ENCODE data around the gene LTBP1.

LTBP1 gene

DNA sequence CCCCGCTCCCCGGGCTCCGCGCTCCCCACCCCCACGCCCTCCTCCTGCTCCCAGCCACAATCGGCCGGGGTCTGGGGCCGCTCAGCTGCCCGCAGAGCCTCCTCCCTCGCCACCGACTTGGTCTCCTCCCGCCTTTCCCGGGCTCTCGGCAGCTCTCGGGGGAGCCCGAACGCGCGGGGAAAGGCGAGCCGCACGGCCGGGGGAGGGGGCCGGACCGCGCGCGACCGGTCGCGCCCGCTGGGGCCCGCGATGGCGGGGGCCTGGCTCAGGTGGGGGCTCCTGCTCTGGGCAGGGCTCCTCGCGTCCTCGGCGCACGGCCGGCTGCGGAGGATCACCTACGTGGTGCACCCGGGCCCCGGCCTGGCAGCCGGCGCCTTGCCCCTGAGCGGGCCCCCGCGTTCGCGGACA, 327 bp downstream of the LTBP1 start:
- TF ChIP-seq EGR1 (IDR thresholded peaks at IDR 0.05) (no peak), CEBPB (IDR thresholded peaks at IDR 0.05) (no peak), CREB1 (IDR thresholded peaks at IDR 0.05; ENCODE audit: low read depth) (no peak), TAF1 (IDR thresholded peaks at IDR 0.05; ENCODE audit: low read depth) (no peak), YY1 (IDR thresholded peaks at IDR 0.05; ENCODE audit: low read depth) (no peak), TCF12 (IDR thresholded peaks at IDR 0.05; ENCODE audit: low read depth) (no peak), FOXM1 (IDR thresholded peaks at IDR 0.05; ENCODE audit: borderline replicate concordance, low read depth) (no peak), NFIC (IDR thresholded peaks at IDR 0.05) (no peak), RAD21 (IDR thresholded peaks at IDR 0.05; ENCODE audit: low read depth) (no peak), ZBTB7A (IDR thresholded peaks at IDR 0.05; ENCODE audit: low read depth) (no peak; the same call in 1 of the 2 replicates), TEAD4 (IDR thresholded peaks at IDR 0.05) (no peak), EP300 (IDR thresholded peaks at IDR 0.05; ENCODE audit: borderline replicate concordance) (no peak)
- TF ChIP-seq, protein P1, sequence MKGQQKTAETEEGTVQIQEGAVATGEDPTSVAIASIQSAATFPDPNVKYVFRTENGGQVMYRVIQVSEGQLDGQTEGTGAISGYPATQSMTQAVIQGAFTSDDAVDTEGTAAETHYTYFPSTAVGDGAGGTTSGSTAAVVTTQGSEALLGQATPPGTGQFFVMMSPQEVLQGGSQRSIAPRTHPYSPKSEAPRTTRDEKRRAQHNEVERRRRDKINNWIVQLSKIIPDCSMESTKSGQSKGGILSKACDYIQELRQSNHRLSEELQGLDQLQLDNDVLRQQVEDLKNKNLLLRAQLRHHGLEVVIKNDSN (IDR thresholded peaks at IDR 0.05): no peak
- TF ChIP-seq, protein P2, sequence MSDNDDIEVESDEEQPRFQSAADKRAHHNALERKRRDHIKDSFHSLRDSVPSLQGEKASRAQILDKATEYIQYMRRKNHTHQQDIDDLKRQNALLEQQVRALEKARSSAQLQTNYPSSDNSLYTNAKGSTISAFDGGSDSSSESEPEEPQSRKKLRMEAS (IDR thresholded peaks at IDR 0.05): no peak
- TF ChIP-seq, protein P3, sequence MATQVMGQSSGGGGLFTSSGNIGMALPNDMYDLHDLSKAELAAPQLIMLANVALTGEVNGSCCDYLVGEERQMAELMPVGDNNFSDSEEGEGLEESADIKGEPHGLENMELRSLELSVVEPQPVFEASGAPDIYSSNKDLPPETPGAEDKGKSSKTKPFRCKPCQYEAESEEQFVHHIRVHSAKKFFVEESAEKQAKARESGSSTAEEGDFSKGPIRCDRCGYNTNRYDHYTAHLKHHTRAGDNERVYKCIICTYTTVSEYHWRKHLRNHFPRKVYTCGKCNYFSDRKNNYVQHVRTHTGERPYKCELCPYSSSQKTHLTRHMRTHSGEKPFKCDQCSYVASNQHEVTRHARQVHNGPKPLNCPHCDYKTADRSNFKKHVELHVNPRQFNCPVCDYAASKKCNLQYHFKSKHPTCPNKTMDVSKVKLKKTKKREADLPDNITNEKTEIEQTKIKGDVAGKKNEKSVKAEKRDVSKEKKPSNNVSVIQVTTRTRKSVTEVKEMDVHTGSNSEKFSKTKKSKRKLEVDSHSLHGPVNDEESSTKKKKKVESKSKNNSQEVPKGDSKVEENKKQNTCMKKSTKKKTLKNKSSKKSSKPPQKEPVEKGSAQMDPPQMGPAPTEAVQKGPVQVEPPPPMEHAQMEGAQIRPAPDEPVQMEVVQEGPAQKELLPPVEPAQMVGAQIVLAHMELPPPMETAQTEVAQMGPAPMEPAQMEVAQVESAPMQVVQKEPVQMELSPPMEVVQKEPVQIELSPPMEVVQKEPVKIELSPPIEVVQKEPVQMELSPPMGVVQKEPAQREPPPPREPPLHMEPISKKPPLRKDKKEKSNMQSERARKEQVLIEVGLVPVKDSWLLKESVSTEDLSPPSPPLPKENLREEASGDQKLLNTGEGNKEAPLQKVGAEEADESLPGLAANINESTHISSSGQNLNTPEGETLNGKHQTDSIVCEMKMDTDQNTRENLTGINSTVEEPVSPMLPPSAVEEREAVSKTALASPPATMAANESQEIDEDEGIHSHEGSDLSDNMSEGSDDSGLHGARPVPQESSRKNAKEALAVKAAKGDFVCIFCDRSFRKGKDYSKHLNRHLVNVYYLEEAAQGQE (IDR thresholded peaks at IDR 0.05; ENCODE audit: low read depth): no peak

DNA sequence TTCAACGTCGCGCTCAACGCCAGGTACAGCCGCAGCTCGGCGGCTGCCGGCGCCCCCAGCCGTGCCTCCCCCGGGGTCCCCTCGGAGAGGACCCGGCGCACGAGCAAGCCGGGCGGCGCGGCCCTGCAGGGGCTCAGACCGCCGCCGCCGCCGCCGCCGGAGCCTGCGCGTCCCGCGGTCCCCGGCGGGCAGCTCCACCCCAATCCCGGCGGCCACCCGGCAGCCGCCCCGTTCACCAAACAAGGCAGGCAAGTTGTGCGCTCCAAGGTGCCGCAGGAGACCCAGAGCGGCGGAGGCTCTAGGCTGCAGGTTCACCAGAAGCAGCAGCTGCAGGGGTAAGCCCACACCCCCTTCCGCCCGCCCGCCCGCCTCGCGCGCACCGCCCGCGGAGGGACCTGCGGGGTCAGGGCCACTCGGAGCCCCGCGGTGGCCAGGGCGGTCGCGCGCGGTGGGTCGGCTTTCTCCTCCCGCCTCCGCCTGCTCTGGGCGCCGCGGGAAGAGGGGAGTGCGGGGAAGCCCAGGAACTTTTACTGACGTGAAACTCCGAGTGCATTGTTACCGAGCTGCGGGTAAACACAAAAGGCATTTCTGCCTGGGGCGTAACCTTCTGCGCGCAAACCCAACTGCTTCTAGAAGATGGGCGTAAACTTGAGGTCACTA, 861 bp downstream of the LTBP1 start:
- 0 out of 2 replicates have a peak, but pooled peaks have one; percentile 10 for TF ChIP-seq YY1 (IDR thresholded peaks at IDR 0.05; ENCODE audit: low read depth)
- no peak for TF ChIP-seq NFIC (IDR thresholded peaks at IDR 0.05)
- TF ChIP-seq TEAD4 (IDR thresholded peaks at IDR 0.05): no peak
- TF ChIP-seq FOXM1 (IDR thresholded peaks at IDR 0.05; ENCODE audit: borderline replicate concordance, low read depth): no peak
- TF ChIP-seq, protein P2 (IDR thresholded peaks at IDR 0.05): no peak
- TF ChIP-seq ZBTB7A (IDR thresholded peaks at IDR 0.05; ENCODE audit: low read depth): peak; percentile 86
- TF ChIP-seq CREB1 (IDR thresholded peaks at IDR 0.05; ENCODE audit: low read depth): no peak
- TF ChIP-seq TAF1 (IDR thresholded peaks at IDR 0.05; ENCODE audit: low read depth): 0 out of 2 replicates have a peak, but pooled peaks have one; percentile 6
- TF ChIP-seq, protein P1 (IDR thresholded peaks at IDR 0.05): no peak
- TF ChIP-seq RAD21 (IDR thresholded peaks at IDR 0.05; ENCODE audit: low read depth): no peak

DNA sequence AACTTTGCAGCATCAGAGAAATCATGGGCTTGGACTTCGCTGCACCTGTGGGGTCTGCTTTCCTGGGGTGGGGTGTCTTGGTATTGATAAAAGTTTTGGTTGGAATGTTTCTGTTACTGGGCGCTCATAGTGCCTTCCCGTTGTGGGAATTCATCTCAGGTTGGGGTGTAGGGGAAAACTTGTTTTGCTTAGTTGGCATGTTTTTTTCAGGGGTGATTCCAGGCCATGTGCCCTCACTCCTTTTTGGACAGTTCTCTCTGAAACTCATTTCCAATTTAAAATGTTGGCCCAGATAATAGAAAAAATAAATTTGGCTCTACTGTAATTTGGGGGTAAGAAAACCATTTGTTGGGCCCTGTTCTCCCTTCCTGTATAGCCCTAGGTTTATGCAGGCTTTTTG, 1.5 kb downstream of the LTBP1 start:
- TF ChIP-seq CREB1 (IDR thresholded peaks at IDR 0.05; ENCODE audit: low read depth): no peak
- TF ChIP-seq, protein P3 (IDR thresholded peaks at IDR 0.05; ENCODE audit: low read depth): no peak
- TF ChIP-seq, protein P2 (IDR thresholded peaks at IDR 0.05): no peak
- TF ChIP-seq TCF12 (IDR thresholded peaks at IDR 0.05; ENCODE audit: low read depth): no peak
- no peak for TF ChIP-seq EP300 (IDR thresholded peaks at IDR 0.05; ENCODE audit: borderline replicate concordance)
- no peak for TF ChIP-seq RAD21 (IDR thresholded peaks at IDR 0.05; ENCODE audit: low read depth)
- TF ChIP-seq NFIC (IDR thresholded peaks at IDR 0.05): no peak
- no peak for TF ChIP-seq TAF1 (IDR thresholded peaks at IDR 0.05; ENCODE audit: low read depth)
- no peak for TF ChIP-seq CEBPB (IDR thresholded peaks at IDR 0.05)
- no peak for TF ChIP-seq TEAD4 (IDR thresholded peaks at IDR 0.05)

DNA sequence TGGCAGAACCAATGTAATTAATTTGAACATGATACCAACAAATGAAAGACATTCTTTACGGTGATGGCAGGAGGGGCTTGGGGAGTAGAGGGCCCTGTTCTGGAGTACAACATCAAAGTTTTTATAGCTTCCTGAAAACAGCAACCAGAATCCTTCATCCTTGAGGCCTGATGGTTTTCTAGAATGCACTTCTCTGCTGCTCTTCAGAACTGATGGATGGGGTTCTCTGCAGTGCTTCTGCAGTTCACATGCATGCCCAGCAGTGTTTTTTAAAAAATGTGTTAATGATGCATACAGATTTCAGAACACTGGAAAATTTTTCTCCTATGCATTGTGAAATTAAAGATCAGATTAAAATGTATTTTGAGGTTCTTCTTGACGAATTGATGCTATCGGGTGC, 2.5 kb downstream of the LTBP1 start:
- TF ChIP-seq NFIC (IDR thresholded peaks at IDR 0.05) (no peak), EP300 (IDR thresholded peaks at IDR 0.05; ENCODE audit: borderline replicate concordance) (no peak), CEBPB (IDR thresholded peaks at IDR 0.05) (no peak), TCF12 (IDR thresholded peaks at IDR 0.05; ENCODE audit: low read depth) (no peak), ZBTB7A (IDR thresholded peaks at IDR 0.05; ENCODE audit: low read depth) (no peak), TEAD4 (IDR thresholded peaks at IDR 0.05) (no peak), FOXM1 (IDR thresholded peaks at IDR 0.05; ENCODE audit: borderline replicate concordance, low read depth) (no peak), RAD21 (IDR thresholded peaks at IDR 0.05; ENCODE audit: low read depth) (no peak), CREB1 (IDR thresholded peaks at IDR 0.05; ENCODE audit: low read depth) (no peak), EGR1 (IDR thresholded peaks at IDR 0.05) (no peak), YY1 (IDR thresholded peaks at IDR 0.05; ENCODE audit: low read depth) (no peak), TAF1 (IDR thresholded peaks at IDR 0.05; ENCODE audit: low read depth) (no peak)
- TF ChIP-seq, protein P2 (IDR thresholded peaks at IDR 0.05): no peak
- TF ChIP-seq, protein P3 (IDR thresholded peaks at IDR 0.05; ENCODE audit: low read depth): no peak
- TF ChIP-seq, protein P1 (IDR thresholded peaks at IDR 0.05): no peak

Measured in Ishikawa (cell line).